Middle frontal gyrus (tissue), 1 donor: ENCODE measurements around the gene IRAK3.
A peak's percentile ranks its signal among the peaks of the same experiment; 100 is the strongest.

Source experiments
- DNase-seq: peaks from one replicate; pipeline ENCODE4 v3.0.0-alpha.2; 2015; ENCODE audit warnings: low spot score; ENCODE audit errors: extremely low spot score

The IRAK3 gene

GRCh38 chr12:66188584-66189485, at the start of gene IRAK3:
Gene IRAK3 (plus strand): TSS chr12:66189214. CDS start chr12:66189300, 86 bp downstream.
- no peak for DNase-seq

GRCh38 chr12:66139328-66139727, 49.7 kb upstream of the IRAK3 start:
- no peak for DNase-seq

GRCh38 chr12:66140731-66141130, 48.3 kb upstream of the IRAK3 start:
- DNase-seq, result no peak

- DNase-seq, result no peak
Measured at GRCh38 chr12:66141299-66141698, 47.7 kb upstream of the IRAK3 start.

- no peak for DNase-seq
Measured at GRCh38 chr12:66142826-66143225, 46.2 kb upstream of the IRAK3 start.

GRCh38 chr12:66143868-66144267, 45.1 kb upstream of the IRAK3 start:
- DNase-seq, result no peak

- no peak for DNase-seq
Measured at GRCh38 chr12:66144791-66145754, 43.9 kb upstream of the IRAK3 start.

- no peak for DNase-seq
Measured at GRCh38 chr12:66149702-66150398, 39.2 kb upstream of the IRAK3 start.

- no peak for DNase-seq
Measured at GRCh38 chr12:66152732-66153131, 36.3 kb upstream of the IRAK3 start.

- no peak for DNase-seq
Measured at GRCh38 chr12:66154776-66155175, 34.2 kb upstream of the IRAK3 start.

GRCh38 chr12:66156654-66157053, 32.4 kb upstream of the IRAK3 start:
- no peak for DNase-seq

GRCh38 chr12:66159123-66159522, 29.9 kb upstream of the IRAK3 start:
- no peak for DNase-seq

- no peak for DNase-seq
Measured at GRCh38 chr12:66160704-66161103, 28.3 kb upstream of the IRAK3 start.

- DNase-seq, result no peak
Measured at GRCh38 chr12:66162701-66163100, 26.3 kb upstream of the IRAK3 start.

- no peak for DNase-seq
Measured at GRCh38 chr12:66163289-66163688, 25.7 kb upstream of the IRAK3 start.

GRCh38 chr12:66164349-66164821, 24.6 kb upstream of the IRAK3 start:
- DNase-seq, result no peak

GRCh38 chr12:66165141-66165540, 23.9 kb upstream of the IRAK3 start:
- DNase-seq, result no peak

GRCh38 chr12:66166561-66166960, 22.5 kb upstream of the IRAK3 start:
- DNase-seq, result no peak

- DNase-seq, result no peak
Measured at GRCh38 chr12:66168410-66168809, 20.6 kb upstream of the IRAK3 start.

GRCh38 chr12:66169221-66170170, 19.5 kb upstream of the IRAK3 start, which contains the start of gene TMBIM4:
Gene TMBIM4 (minus strand): TSS chr12:66169996. CDS start chr12:66169951, 45 bp downstream.
- DNase-seq, result peak; percentile 63
